ENCODE measurements around the gene FSD1L.
"Not testable (repeated sequence)": the region's sequence is repeated elsewhere in the genome, so short reads cannot be mapped to it uniquely, and the experiment has no call there.

Gene FSD1L

GRCh38 chr9:105496826-105497225 is 49.0 kb downstream of the FSD1L start:
- DNase-seq = no peak

GRCh38 chr9:105497704-105498103 is 49.9 kb downstream of the FSD1L start:
- no peak for DNase-seq

- DNase-seq = no peak
These were observed 52.4 kb downstream of the FSD1L start for GRCh38 chr9:105500108-105500766.

- DNase-seq = no peak
These were observed 53.6 kb downstream of the FSD1L start for GRCh38 chr9:105501414-105501813.

GRCh38 chr9:105502276-105502675 is 54.4 kb downstream of the FSD1L start:
- DNase-seq = no peak

- DNase-seq = no peak
These were observed 56.0 kb downstream of the FSD1L start for GRCh38 chr9:105503881-105504280.

- DNase-seq = no peak
These were observed 59.4 kb downstream of the FSD1L start for GRCh38 chr9:105507096-105507790.

GRCh38 chr9:105508530-105508929 is 60.7 kb downstream of the FSD1L start:
- no peak for DNase-seq

GRCh38 chr9:105510024-105510423 is 62.2 kb downstream of the FSD1L start:
- no peak for DNase-seq

GRCh38 chr9:105511446-105511845 is 63.6 kb downstream of the FSD1L start:
- DNase-seq = no peak

- DNase-seq = no peak
These were observed 68.1 kb downstream of the FSD1L start for GRCh38 chr9:105515811-105516413.

GRCh38 chr9:105519710-105520369 is 72.0 kb downstream of the FSD1L start:
- DNase-seq = peak; percentile 40

GRCh38 chr9:105520992-105521391 is 73.2 kb downstream of the FSD1L start:
- DNase-seq = not testable (repeated sequence)

GRCh38 chr9:105522618-105523385 is 75.0 kb downstream of the FSD1L start:
- DNase-seq = not testable (repeated sequence)

- DNase-seq = no peak
These were observed 83.7 kb downstream of the FSD1L start for GRCh38 chr9:105531530-105531929.

- DNase-seq = no peak
These were observed 88.3 kb downstream of the FSD1L start for GRCh38 chr9:105535920-105536668.

GRCh38 chr9:105539452-105539851 is 91.6 kb downstream of the FSD1L start:
- DNase-seq = no peak

GRCh38 chr9:105541838-105542237 is 94.0 kb downstream of the FSD1L start:
- DNase-seq = no peak

GRCh38 chr9:105554042-105554441 is 106.2 kb downstream of the FSD1L start:
- no peak for DNase-seq

GRCh38 chr9:105557804-105558610 is 110.2 kb downstream of the FSD1L start, which contains the start of gene FKTN:
FKTN (plus strand) TSS chr9:105558131; CDS start chr9:105575033, 16,902 bp downstream.
- DNase-seq = peak; percentile 82

GRCh38 chr9:105572455-105572854 is 124.6 kb downstream of the FSD1L start:
- DNase-seq = no peak

All from CD4-positive, alpha-beta T cell treated with Interferon gamma for 1 hour (primary cell).